ENCODE results near the gene FRY.

Gene FRY

GRCh38 chr13:32300406-32300805, 268.8 kb downstream of the FRY start:
- CTCF ChIA-PET = no interaction called here

DNA sequence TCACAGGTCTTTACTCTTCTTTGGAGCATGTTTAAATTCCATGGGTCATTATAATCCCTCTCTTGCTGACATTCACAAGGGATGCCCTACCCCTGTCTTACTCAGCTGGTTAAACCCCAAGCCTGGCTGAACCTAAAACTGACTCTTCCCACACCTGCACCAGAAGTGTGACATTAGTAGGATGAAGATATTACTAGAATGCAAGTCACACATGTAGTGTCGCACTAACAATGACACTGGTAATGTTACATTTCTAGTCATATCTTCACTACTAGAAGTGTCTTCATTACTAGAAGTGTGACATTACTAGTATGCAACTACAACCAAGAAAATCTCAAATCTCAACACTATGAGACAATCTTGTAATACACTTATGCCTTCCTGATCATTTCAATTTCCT, 269.3 kb downstream of the FRY start:
- TF ChIP-seq FOXK2 (IDR thresholded peaks at IDR 0.05) = no peak
- no peak for TF ChIP-seq SUZ12 (IDR thresholded peaks at IDR 0.05)
- TF ChIP-seq TARDBP (IDR thresholded peaks at IDR 0.05) = no peak
- TF ChIP-seq PKNOX1 (IDR thresholded peaks at IDR 0.05) = no peak
- TF ChIP-seq ARNT (IDR thresholded peaks at IDR 0.05) = no peak
- no peak for TF ChIP-seq ZNF384 (IDR thresholded peaks at IDR 0.05)
- no peak for TF ChIP-seq CTBP1 (IDR thresholded peaks at IDR 0.05; ENCODE audit: borderline replicate concordance)
- TF ChIP-seq HDGF (IDR thresholded peaks at IDR 0.05; ENCODE audit: borderline replicate concordance) = no peak
- no peak for TF ChIP-seq SP1 (IDR thresholded peaks at IDR 0.05)
- TF ChIP-seq FOXM1 (IDR thresholded peaks at IDR 0.05; ENCODE audit: borderline replicate concordance) = no peak
- TF ChIP-seq LEF1 (IDR thresholded peaks at IDR 0.05; ENCODE audit: borderline replicate concordance) = no peak
- TF ChIP-seq L3MBTL2 (conservative IDR thresholded peaks at IDR 0.05) = no peak
- DNase-seq (ENCODE audit: extremely low spot score) = no peak
- ChIA-PET POLR2A (interaction anchor here (3.0 kb wide), 1 partner anchor 14 kb away, joined by 9 read pairs; the partner anchor contains the start of genes BRCA2 and ZAR1L), CTCF (no interaction called here)

More at GRCh38 chr13:32300406-32300805, 268.8 kb downstream of the FRY start:
- TF ChIP-seq HDGF (IDR thresholded peaks at IDR 0.05; ENCODE audit: borderline replicate concordance) = no peak
- no peak for TF ChIP-seq LEF1 (IDR thresholded peaks at IDR 0.05; ENCODE audit: borderline replicate concordance)
- no peak for TF ChIP-seq FOXA1 (IDR thresholded peaks at IDR 0.05)
- TF ChIP-seq TARDBP (IDR thresholded peaks at IDR 0.05) = no peak
- TF ChIP-seq SUZ12 (IDR thresholded peaks at IDR 0.05) = no peak
- TF ChIP-seq ELF4 (IDR thresholded peaks at IDR 0.05) = no peak
- no peak for TF ChIP-seq PKNOX1 (IDR thresholded peaks at IDR 0.05)
- TF ChIP-seq ARNT (IDR thresholded peaks at IDR 0.05) = no peak
- TF ChIP-seq SP1 (IDR thresholded peaks at IDR 0.05) = no peak
- TF ChIP-seq ZNF384 (IDR thresholded peaks at IDR 0.05) = no peak
- no peak for TF ChIP-seq FOXK2 (IDR thresholded peaks at IDR 0.05)
- TF ChIP-seq L3MBTL2 (conservative IDR thresholded peaks at IDR 0.05) = no peak
- TF ChIP-seq CTBP1 (IDR thresholded peaks at IDR 0.05; ENCODE audit: borderline replicate concordance) = no peak
- no peak for TF ChIP-seq NFRKB (IDR thresholded peaks at IDR 0.05)
- no peak for TF ChIP-seq BHLHE40 (IDR thresholded peaks at IDR 0.05; ENCODE audit: borderline replicate concordance)
- no peak for DNase-seq (ENCODE audit: extremely low spot score)
- POLR2A ChIA-PET = interaction anchor here (3.0 kb wide), 1 partner anchor 15 kb away, joined by 9 read pairs; the partner anchor contains the start of genes BRCA2 and ZAR1L

- no peak for DNase-seq (ENCODE audit: extremely low spot score)
- ChIA-PET POLR2A (interaction anchor here (3.0 kb wide), 1 partner anchor 13 kb away, joined by 9 read pairs; the partner anchor contains the start of genes BRCA2 and ZAR1L), CTCF (no interaction called here)
- TF ChIP-seq HDGF (IDR thresholded peaks at IDR 0.05; ENCODE audit: borderline replicate concordance) (no peak), FOXK2 (IDR thresholded peaks at IDR 0.05) (no peak), PKNOX1 (IDR thresholded peaks at IDR 0.05) (no peak), NFRKB (IDR thresholded peaks at IDR 0.05) (no peak), LEF1 (IDR thresholded peaks at IDR 0.05; ENCODE audit: borderline replicate concordance) (no peak), BHLHE40 (IDR thresholded peaks at IDR 0.05; ENCODE audit: borderline replicate concordance) (no peak)
These were observed 270.9 kb downstream of the FRY start for GRCh38 chr13:32302461-32302860.

DNA sequence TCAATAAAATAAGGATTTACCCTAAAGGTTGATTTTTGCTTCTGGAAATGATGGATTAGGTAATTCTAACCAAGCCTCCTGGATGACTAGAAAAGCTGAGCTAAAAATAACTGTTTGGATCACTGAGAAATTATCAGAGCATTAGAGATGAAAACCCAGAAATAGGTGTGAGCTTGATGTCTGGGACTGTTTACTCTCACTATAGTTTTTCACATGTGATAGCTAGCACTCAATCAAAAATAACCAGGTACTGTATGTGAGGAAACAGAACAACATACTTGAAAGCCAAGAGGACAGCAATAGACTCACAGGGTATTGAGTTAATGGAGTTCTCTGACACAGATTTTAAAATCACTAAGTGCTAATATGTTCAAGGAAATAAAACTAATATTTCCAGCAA, 274.1 kb downstream of the FRY start:
- CTCF ChIA-PET = interaction anchor here (0.8 kb wide), 1 partner anchor 59 kb away, joined by 3 read pairs; no protein-coding TSS in a partner anchor
- POLR2A ChIA-PET = interaction anchor here (2.0 kb wide), 1 partner anchor 10 kb away, joined by 12 read pairs; the partner anchor contains the start of genes BRCA2 and ZAR1L
- TF ChIP-seq ARNT (IDR thresholded peaks at IDR 0.05) (no peak), FOXK2 (IDR thresholded peaks at IDR 0.05) (no peak)
- DNase-seq (ENCODE audit: extremely low spot score) = no peak

GRCh38 chr13:32309312-32310133, 277.9 kb downstream of the FRY start:
- CTCF ChIA-PET = no interaction called here
- POLR2A ChIA-PET = no interaction called here

GRCh38 chr13:32310134-32310706, 278.6 kb downstream of the FRY start:
- no peak for TF ChIP-seq SUZ12 (IDR thresholded peaks at IDR 0.05)
- TF ChIP-seq HDGF (IDR thresholded peaks at IDR 0.05; ENCODE audit: borderline replicate concordance) = no peak
- ChIA-PET POLR2A (no interaction called here), CTCF (no interaction called here)
- peak; percentile 47 for DNase-seq (ENCODE audit: extremely low spot score)

More at GRCh38 chr13:32309312-32310133, 277.9 kb downstream of the FRY start:
- no peak for DNase-seq (ENCODE audit: extremely low spot score)
- no peak for TF ChIP-seq FOXK2 (IDR thresholded peaks at IDR 0.05)
- TF ChIP-seq FOXA1 (IDR thresholded peaks at IDR 0.05) = no peak
- no peak for TF ChIP-seq HDGF (IDR thresholded peaks at IDR 0.05; ENCODE audit: borderline replicate concordance)
- no peak for TF ChIP-seq ARNT (IDR thresholded peaks at IDR 0.05)
- no peak for TF ChIP-seq SP1 (IDR thresholded peaks at IDR 0.05)
